Body of pancreas (tissue), 4 donors: ENCODE measurements around the gene PRR7. TPM values are rescaled to one million over a fixed set of nuclear protein-coding genes. Genes with fewer than 3 reads are reported as not detected.

Source experiments
- ATAC-seq: fragments of 150-250 bp; one replicate; pipeline ENCODE4 v1.9.1; 2016
- DNase-seq, 4 donors: peaks; one replicate each; pipeline ENCODE4 v3.0.0-alpha.2; 2019
- H3K27ac ChIP-seq, 4 donors: fragments of 200-600 bp; sonication (generic); 1 replicate in 3 of 4; 2 replicates in 1 of 4; pipeline versions ENCODE4 v1.5.1 to v1.6.1; 2016 to 2019; ENCODE audit warnings: mild to moderate bottlenecking in 1 of 4, mixed read lengths in 1 of 4, moderate library complexity in 1 of 4
- H3K27me3 ChIP-seq, 2 donors: fragments of 200-600 bp; sonication (generic); one replicate each; pipeline ENCODE4 v1.6.0; 2016; ENCODE audit warnings: mild to moderate bottlenecking in 1 of 2
- H3K36me3 ChIP-seq, 2 donors: fragments of 200-600 bp; sonication (generic); replicated peaks in 1 of 2; 2 replicates each; pipeline ENCODE4 v1.5.1; 2016; ENCODE audit warnings: low read depth in 2 of 2; ENCODE audit not compliant: insufficient read depth in 1 of 2
- H3K4me1 ChIP-seq: fragments of 200-600 bp; sonication (generic); one replicate; pipeline ENCODE4 v1.6.0; 2016
- H3K4me3 ChIP-seq, 2 donors: fragments of 200-600 bp; sonication (generic); 1 replicate in 1 of 2; 2 replicates in 1 of 2; pipeline ENCODE4 v1.5.1; 2016 to 2019
- H3K9me3 ChIP-seq, 3 donors: fragments of 200-600 bp; sonication (generic); 1 replicate in 2 of 3; 2 replicates in 1 of 3; pipeline ENCODE4 v1.5.1; 2016
- CTCF ChIP-seq, 7 experiments: fragments of 450-650 bp in 4 of 7; fragments of 200-600 bp in 3 of 7; sonication (generic) in 3 of 7; IDR thresholded peaks; one replicate each; pipeline ENCODE4 v1.5.1; 2016 to 2019; ENCODE audit warnings: antibody characterized with exemption in 7 of 7
- POLR2A ChIP-seq, 3 donors: fragments of 450-650 bp; IDR thresholded peaks; one replicate each; pipeline ENCODE4 v1.6.1; 2016; ENCODE audit warnings: antibody characterized with exemption in 3 of 3, mild to moderate bottlenecking in 2 of 3
- WGBS, 2 donors: methylation state at CpG; one replicate each; pipeline ENCODE4 v1.1.5; 2017; 5-methylcytosine and 5-hydroxymethylcytosine counted together
- intact Hi-C: fragments of 100-400 bp; cut with DNase I; formaldehyde crosslinking; loops from one replicate; pipeline ENCODE4 v1.15.1; 2023
- total RNA-seq, 2 donors: library from RNA; depleted of rRNA; stranded (reverse); fragments of >200 nt; gene quantifications; one replicate each; pipeline ENCODE4 v1.1.0, GENCODE V29; 2016

The PRR7 gene
- total RNA-seq, 2 donors from 2014 or later, result 0.78 to 1.3 TPM

DNA sequence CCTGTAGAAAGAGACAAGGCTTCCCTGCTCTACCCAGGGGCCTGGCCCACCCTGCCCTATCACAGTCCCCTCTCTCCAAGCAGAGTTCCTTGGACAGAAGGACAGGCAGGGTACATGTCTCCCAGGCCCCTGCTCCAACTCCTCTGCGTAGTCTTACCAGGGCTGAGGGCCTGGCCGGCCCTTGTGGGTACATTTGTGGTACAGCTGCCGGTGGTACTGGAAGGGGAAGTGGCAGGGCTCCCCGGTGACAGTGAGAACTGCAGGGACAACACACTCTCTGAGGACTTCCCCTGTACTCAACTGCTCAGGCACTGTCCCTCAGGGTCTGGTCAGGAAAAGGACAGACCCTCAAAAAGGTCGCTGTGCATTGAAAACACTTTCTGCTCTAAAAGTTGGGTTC is 40.8 kb upstream of the PRR7 start:
- intact Hi-C loops, result no loop called here
- DNase-seq, result peak in 1 of 4 donors; percentile 50
- Histone ChIP-seq H3K27ac (no peak overlapping the region), H3K4me3 (no peak overlapping the region), H3K27me3 (peaks cover 0 to 2% of the 10 kb centered on the region in 2 donors), H3K9me3 (no peaks in the 10 kb centered on the region), H3K4me1 (peaks cover 29% of the 10 kb centered on the region), H3K36me3 (no peaks in the 10 kb centered on the region)
- TF ChIP-seq POLR2A (IDR thresholded peaks at IDR 0.05) (no peak), CTCF (IDR thresholded peaks at IDR 0.05) (no peak)
- WGBS, 2 donors, result 74 to 83% methylated on average over 4 to 5 of the region's 5 CpGs
- no peak for ATAC-seq

DNA sequence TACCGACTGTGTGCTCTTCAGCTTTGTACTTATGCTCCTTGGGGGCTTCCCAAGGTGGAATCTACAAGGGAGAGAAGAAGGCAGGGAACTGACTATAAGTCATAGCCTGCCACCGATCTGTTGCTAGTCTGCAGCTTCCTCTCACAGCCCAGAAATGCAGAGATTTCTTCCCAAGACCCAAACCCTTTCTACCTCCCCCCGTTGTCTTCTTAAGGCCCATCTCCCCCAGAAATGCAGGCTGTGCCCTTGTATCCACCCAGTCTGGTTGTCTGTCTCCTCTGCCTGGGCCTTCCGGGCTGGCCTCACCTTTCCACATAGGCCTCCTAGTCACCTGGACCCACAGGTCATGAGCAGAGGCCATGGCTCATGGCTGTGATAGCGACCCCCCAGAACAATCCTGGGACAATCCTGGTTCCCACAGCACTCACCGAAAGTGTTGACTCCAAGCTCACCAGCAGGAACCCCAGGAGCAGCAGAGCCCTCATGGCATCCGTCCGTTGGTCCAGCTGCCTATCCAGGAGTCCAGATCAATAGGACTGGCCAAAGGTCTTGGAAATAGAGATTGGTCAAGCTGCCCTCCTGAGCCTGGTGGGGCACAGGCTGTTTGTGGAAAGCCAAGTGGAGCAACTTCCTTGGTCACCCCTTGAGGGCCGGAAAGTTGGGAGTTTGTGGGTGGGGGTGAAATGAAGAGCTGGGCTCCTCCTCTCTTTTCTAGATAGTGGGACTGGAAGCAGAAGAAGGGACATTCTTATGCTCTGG is 37.4 kb upstream of the PRR7 start, which contains the start of gene F12:
TSS of gene F12 (minus strand) at position 522 of the 759 bp plus-strand sequence. CDS start at position 485, 37 bp downstream.
- no peak within 1 kb of the TSS for H3K4me3 ChIP-seq
- TF ChIP-seq POLR2A (IDR thresholded peaks at IDR 0.05) (no peak), CTCF (IDR thresholded peaks at IDR 0.05) (no peak)
- H3K36me3 ChIP-seq, result no peaks in the 10 kb centered on the region
- DNase-seq (no peak), ATAC-seq (no peak)
- H3K27ac ChIP-seq, result no peak within 1 kb of the TSS
- peaks cover 7% of the 10 kb centered on the region for H3K4me1 ChIP-seq
- no peaks in the 10 kb centered on the region for H3K9me3 ChIP-seq
- intact Hi-C loops, result no loop called here
- WGBS, 2 donors, result 77 to 82% methylated on average over 8 to 9 of the region's 9 CpGs
- H3K27me3 ChIP-seq, result no peaks in the 10 kb centered on the region

- TF ChIP-seq CTCF (IDR thresholded peaks at IDR 0.05), result no peak
- TF ChIP-seq POLR2A (IDR thresholded peaks at IDR 0.05), result no peak
Measured at GRCh38 chr5:177410575-177410974, 36.0 kb upstream of the PRR7 start.

DNA sequence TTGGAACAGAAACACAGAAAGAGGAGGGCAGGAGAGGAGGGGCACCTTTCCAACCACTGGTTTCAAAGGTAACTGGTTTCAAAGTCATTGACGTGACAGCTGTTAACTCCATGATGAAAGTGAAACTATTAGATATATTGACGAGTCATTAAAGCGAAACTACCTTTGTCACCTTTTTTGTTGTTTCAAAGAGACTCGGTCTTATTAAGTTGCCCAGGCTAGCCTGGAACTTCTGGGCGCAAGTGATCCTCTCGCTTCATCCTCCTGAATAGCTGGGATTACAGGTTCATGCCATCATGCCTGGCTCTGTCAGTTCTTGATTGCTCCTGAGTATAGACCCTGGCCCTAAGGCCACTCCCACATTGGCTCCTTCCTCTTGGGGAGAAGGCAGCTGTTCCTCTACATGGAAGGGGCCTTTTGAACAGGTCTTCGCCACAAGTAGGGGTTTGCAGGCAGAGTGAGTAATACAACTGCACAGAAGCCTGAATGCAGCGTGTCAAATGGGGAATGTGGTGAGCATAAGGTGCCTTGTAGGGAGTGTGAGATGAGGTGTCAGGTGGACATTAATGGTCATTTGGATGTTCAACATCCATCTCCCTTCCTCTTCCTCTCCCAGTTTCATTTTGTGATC is 33.9 kb upstream of the PRR7 start:
- Histone ChIP-seq H3K4me3 (no peak overlapping the region), H3K9me3 (no peaks in the 10 kb centered on the region), H3K4me1 (no peaks in the 10 kb centered on the region), H3K36me3 (no peaks in the 10 kb centered on the region), H3K27me3 (no peaks in the 10 kb centered on the region), H3K27ac (no peak overlapping the region)
- no peak for DNase-seq
- ATAC-seq, result no peak
- WGBS, 2 donors, result 61 to 69% methylated on average over 8 of the region's 8 CpGs
- TF ChIP-seq POLR2A (IDR thresholded peaks at IDR 0.05), result no peak
- no peak for TF ChIP-seq CTCF (IDR thresholded peaks at IDR 0.05)
- intact Hi-C loops, result no loop called here

More at GRCh38 chr5:177410575-177410974, 36.0 kb upstream of the PRR7 start:
- H3K27ac ChIP-seq, result no peak overlapping the region
- no peak overlapping the region for H3K4me3 ChIP-seq
- no peak for DNase-seq
- H3K9me3 ChIP-seq, result no peaks in the 10 kb centered on the region
- intact Hi-C loops, result no loop called here
- no peaks in the 10 kb centered on the region for H3K36me3 ChIP-seq
- no peaks in the 10 kb centered on the region for H3K27me3 ChIP-seq
- H3K4me1 ChIP-seq, result no peaks in the 10 kb centered on the region
- no peak for ATAC-seq
- WGBS, 2 donors, result 69 to 72% methylated on average over 3 of the region's 3 CpGs
